Fibroblast of lung (primary cell): Measurements from ENCODE around the gene SLC35E1. TPM values are rescaled to one million over a fixed set of nuclear protein-coding genes. Genes with fewer than 3 reads are reported as not detected.
A peak's percentile ranks its signal among the peaks of the same experiment; 100 is the strongest.

Experiments
- DNase-seq, 2 donors: peaks; one replicate each; pipeline versions ENCODE4 v3.0.0 to v3.0.0-alpha.2; 2010; ENCODE audit warnings: low read depth in 2 of 2
- H2AFZ ChIP-seq: 2 replicates; pipeline ENCODE4 v1.5.1; 2012; ENCODE audit warnings: low read length, control low read depth, inconsistent platforms
- H3K27ac ChIP-seq: 2 replicates; pipeline ENCODE4 v1.5.1; 2011; ENCODE audit warnings: low read length, control low read depth; ENCODE audit not compliant: insufficient read depth
- H3K27me3 ChIP-seq: 2 replicates; pipeline ENCODE4 v1.5.1; 2011; ENCODE audit warnings: mild to moderate bottlenecking, low read length; ENCODE audit not compliant: control insufficient read depth, insufficient read depth
- H3K36me3 ChIP-seq: 2 replicates; pipeline ENCODE4 v1.5.1; 2011; ENCODE audit warnings: low read length; ENCODE audit not compliant: control insufficient read depth, insufficient read depth
- H3K4me1 ChIP-seq: 2 replicates; pipeline ENCODE4 v1.5.1; 2011; ENCODE audit warnings: low read length; ENCODE audit not compliant: control insufficient read depth, insufficient read depth; ENCODE audit errors: extremely low read depth
- H3K4me2 ChIP-seq: 2 replicates; pipeline ENCODE4 v1.5.1; 2011; ENCODE audit warnings: low read length, control low read depth; ENCODE audit not compliant: insufficient read depth; ENCODE audit errors: extremely low read depth
- H3K4me3 ChIP-seq, 4 experiments: fragments of 200-600 bp in 1 of 4; sonication (generic) in 1 of 4; replicated peaks in 1 of 4; 2 replicates each; pipeline ENCODE4 v1.5.1; 2011 to 2016; ENCODE audit warnings: low read length in 4 of 4, low read depth in 3 of 4, mild to moderate bottlenecking in 3 of 4, control low read depth in 2 of 4, inconsistent platforms in 1 of 4, mixed read lengths in 1 of 4; ENCODE audit not compliant: insufficient read depth in 1 of 4; ENCODE audit errors: control extremely low read depth in 1 of 4
- H3K79me2 ChIP-seq: 2 replicates; pipeline ENCODE4 v1.5.1; 2012; ENCODE audit warnings: mild to moderate bottlenecking, low read length, inconsistent platforms; ENCODE audit not compliant: control insufficient read depth, insufficient read depth
- H3K9ac ChIP-seq: 2 replicates; pipeline ENCODE4 v1.5.1; 2011; ENCODE audit warnings: mild to moderate bottlenecking, low read length, control low read depth; ENCODE audit not compliant: insufficient read depth
- H3K9me3 ChIP-seq: 2 replicates; pipeline ENCODE4 v1.5.1; 2012; ENCODE audit warnings: low read depth, low read length; ENCODE audit not compliant: control insufficient read depth, insufficient read depth
- H4K20me1 ChIP-seq: 2 replicates; pipeline ENCODE4 v1.5.1; 2011; ENCODE audit warnings: low read length; ENCODE audit not compliant: control insufficient read depth, insufficient read depth; ENCODE audit errors: extremely low read depth
- EZH2 ChIP-seq: IDR thresholded peaks from 2 replicates; pipeline ENCODE4 v1.5.1; 2012; ENCODE audit warnings: low read length, control low read depth, mild to moderate bottlenecking; ENCODE audit errors: missing control alignments
- polyA plus RNA-seq, 2 donors: library from polyadenylated mRNA; depleted of rRNA in 1 of 2; stranded (reverse) in 1 of 2; unstranded in 1 of 2; fragments of >200 nt; gene quantifications; 2 replicates each; pipeline ENCODE4 v1.2.1, GENCODE V29; 2011 to 2012; ENCODE audit warnings: missing spikeins in 1 of 2
- total RNA-seq: library from RNA; depleted of rRNA; stranded (reverse); fragments of >200 nt; gene quantifications from 2 replicates; pipeline ENCODE4 v1.2.1, GENCODE V29; 2014
- TF ChIP-seq, protein P1 (sequence below), 2 donors: IDR thresholded peaks in 1 of 2; conservative IDR thresholded peaks in 1 of 2; 1 replicate in 1 of 2; 2 replicates in 1 of 2; pipeline ENCODE4 v1.5.1; 2011 to 2012; ENCODE audit warnings: low read length in 2 of 2, control low read depth in 1 of 2, inconsistent platforms in 1 of 2, low read depth in 1 of 2, mild to moderate bottlenecking in 1 of 2

SLC35E1 gene
- total and polyA plus RNA-seq, 2 donors (not counting 1 experiment from before 2014, with no cell fraction given): 19.0 to 36.1 TPM

GRCh38 chr19:16519230-16519687 is 53.0 kb downstream of the SLC35E1 start:
- Histone ChIP-seq H3K79me2 (no peaks in the 10 kb centered on the region), H3K27me3 (no peaks in the 10 kb centered on the region), H3K9me3 (no peaks in the 10 kb centered on the region), H3K9ac (no peak overlapping the region), H4K20me1 (no peaks in the 10 kb centered on the region), H3K4me1 (no peaks in the 10 kb centered on the region), H3K27ac (no peak overlapping the region), H3K36me3 (peaks cover 39% of the 10 kb centered on the region), H3K4me3 (no peak overlapping the region), H3K4me2 (no peak overlapping the region), H2AFZ (no peak overlapping the region)
- no peak for DNase-seq
- TF ChIP-seq EZH2: no peak
- TF ChIP-seq, protein P1, sequence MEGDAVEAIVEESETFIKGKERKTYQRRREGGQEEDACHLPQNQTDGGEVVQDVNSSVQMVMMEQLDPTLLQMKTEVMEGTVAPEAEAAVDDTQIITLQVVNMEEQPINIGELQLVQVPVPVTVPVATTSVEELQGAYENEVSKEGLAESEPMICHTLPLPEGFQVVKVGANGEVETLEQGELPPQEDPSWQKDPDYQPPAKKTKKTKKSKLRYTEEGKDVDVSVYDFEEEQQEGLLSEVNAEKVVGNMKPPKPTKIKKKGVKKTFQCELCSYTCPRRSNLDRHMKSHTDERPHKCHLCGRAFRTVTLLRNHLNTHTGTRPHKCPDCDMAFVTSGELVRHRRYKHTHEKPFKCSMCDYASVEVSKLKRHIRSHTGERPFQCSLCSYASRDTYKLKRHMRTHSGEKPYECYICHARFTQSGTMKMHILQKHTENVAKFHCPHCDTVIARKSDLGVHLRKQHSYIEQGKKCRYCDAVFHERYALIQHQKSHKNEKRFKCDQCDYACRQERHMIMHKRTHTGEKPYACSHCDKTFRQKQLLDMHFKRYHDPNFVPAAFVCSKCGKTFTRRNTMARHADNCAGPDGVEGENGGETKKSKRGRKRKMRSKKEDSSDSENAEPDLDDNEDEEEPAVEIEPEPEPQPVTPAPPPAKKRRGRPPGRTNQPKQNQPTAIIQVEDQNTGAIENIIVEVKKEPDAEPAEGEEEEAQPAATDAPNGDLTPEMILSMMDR (conservative IDR thresholded peaks at IDR 0.05 in 1 of 2, IDR thresholded peaks at IDR 0.05 in 1 of 2; ENCODE audit: low read depth in 1 of 2, low read length in 2 of 2): no peak

- no peak for DNase-seq
- Histone ChIP-seq H3K4me2 (no peak overlapping the region), H3K27me3 (no peaks in the 10 kb centered on the region), H4K20me1 (no peaks in the 10 kb centered on the region), H3K9ac (no peak overlapping the region), H3K9me3 (no peaks in the 10 kb centered on the region), H3K4me1 (no peaks in the 10 kb centered on the region), H3K36me3 (peaks cover 37% of the 10 kb centered on the region), H3K79me2 (no peaks in the 10 kb centered on the region), H2AFZ (no peak overlapping the region), H3K27ac (no peak overlapping the region), H3K4me3 (no peak overlapping the region)
- TF ChIP-seq, protein P1 (conservative IDR thresholded peaks at IDR 0.05 in 1 of 2, IDR thresholded peaks at IDR 0.05 in 1 of 2; ENCODE audit: low read depth in 1 of 2, low read length in 2 of 2): peak in 1 of 2 donors; percentile 6
- TF ChIP-seq EZH2: no peak
Observed at GRCh38 chr19:16518483-16519229, 53.6 kb downstream of the SLC35E1 start.

DNA sequence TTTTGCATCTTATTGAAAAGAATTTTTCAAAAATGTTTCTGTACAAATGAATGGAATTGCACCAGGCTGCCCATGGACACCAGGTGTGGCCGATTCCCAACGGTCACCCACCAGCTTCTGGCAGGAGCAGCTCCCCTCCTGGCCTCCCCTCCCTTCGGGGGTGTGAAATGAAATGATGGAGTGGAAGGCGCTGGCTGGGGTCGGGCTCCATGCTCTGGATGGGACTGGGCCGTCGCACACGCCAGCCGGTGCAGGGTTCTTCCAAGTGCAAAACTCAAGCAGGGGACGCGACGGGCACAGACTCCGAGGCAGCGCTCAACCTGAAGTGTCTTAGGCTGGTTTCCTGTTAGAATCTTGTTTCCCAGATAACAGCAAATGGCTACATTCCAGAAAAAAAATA is 54.2 kb downstream of the SLC35E1 start:
- H2AFZ ChIP-seq: no peak overlapping the region
- no peak overlapping the region for H3K27ac ChIP-seq
- TF ChIP-seq, protein P1 (conservative IDR thresholded peaks at IDR 0.05 in 1 of 2, IDR thresholded peaks at IDR 0.05 in 1 of 2; ENCODE audit: low read depth in 1 of 2, low read length in 2 of 2): no peak
- no peak for TF ChIP-seq EZH2
- no peaks in the 10 kb centered on the region for H3K4me1 ChIP-seq
- H3K4me2 ChIP-seq: no peak overlapping the region
- no peaks in the 10 kb centered on the region for H3K27me3 ChIP-seq
- H4K20me1 ChIP-seq: no peaks in the 10 kb centered on the region
- no peaks in the 10 kb centered on the region for H3K9me3 ChIP-seq
- no peak for DNase-seq
- H3K4me3 ChIP-seq: no peak overlapping the region
- peaks cover 39% of the 10 kb centered on the region for H3K36me3 ChIP-seq
- no peaks in the 10 kb centered on the region for H3K79me2 ChIP-seq
- no peak overlapping the region for H3K9ac ChIP-seq
